GM21390 (cell line): ENCODE results near the gene FAM83B.
"Not testable (repeated sequence)": the region's sequence is repeated elsewhere in the genome, so short reads cannot be mapped to it uniquely, and the experiment has no call there.

Source experiments
- ATAC-seq: cut with Tn5 transposase; IDR thresholded peaks from one replicate; pipeline ENCODE4 v1.9.1; 2021; ENCODE audit not compliant: unreplicated experiment

Gene FAM83B

DNA sequence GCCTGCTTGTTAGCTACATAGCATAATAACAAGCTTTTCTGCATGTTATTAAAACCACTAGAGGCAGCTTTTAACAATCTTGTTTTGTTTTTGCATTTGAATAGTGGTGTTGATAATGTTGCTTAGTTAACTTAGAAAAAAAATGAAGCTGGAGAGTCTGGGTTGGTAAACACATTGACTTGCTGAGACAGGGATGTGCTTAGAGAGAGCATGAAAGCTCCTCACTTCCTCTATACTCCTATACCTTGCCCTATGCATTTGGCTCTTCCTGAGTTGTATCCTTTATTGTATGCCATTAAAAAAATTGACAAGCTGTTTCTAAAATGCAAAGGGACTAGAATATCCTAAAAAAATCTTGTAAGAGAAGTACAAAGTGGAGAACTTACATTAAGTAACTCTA lies 13.6 kb downstream of the FAM83B start:
- ATAC-seq: no peak

DNA sequence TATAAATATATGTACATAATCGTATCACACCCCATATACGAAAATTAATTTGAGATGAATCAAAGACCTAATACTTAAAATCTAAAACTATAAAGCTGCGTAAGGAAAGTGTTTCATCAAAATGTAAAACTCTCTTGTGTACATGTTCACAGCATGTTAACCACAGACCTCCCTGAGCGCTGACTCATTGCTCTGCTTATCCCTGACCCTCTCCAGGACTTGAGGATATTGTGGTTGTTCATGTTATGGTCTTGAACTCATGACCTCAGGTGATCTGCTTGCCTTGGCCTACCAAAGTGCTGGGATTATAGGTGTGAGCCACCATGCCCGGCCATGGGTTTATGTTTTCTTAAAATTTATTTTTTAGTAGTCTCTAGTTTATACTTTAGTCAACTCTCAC lies 14.2 kb downstream of the FAM83B start:
- no peak for ATAC-seq

DNA sequence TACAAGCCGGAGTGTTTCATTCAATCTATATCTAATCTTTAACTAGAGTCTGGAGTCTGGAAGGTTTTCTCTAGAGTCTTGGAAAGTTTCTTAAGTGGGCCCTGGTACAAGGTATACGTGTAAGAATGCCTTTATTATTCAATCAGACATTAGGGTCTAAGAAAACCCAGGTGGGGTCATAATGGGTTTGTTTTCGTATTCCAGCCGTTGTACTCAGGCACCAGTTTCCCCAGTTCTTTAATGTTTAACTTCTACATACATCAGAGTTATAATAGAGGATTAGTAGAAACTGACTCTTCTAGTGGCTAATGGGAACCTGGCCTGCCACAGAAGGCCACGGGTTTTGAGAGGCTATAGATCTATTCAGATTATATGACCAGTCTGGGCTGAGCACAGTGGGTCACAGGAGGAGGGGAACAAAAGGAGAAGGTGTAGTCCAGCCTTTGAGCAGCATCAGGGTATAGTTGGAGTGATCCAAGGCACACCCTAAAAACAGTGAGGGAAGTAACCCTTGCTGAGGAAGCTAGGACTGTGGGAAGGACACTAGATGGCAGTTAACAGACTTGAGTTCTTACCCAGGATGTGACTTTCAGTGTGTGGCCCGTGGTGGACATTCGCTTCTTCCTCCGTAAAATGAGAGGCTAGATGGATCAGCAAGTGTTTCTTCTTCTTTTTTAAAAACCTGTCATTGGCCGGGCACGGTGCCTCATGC lies 15.5 kb downstream of the FAM83B start:
- ATAC-seq: no peak

DNA sequence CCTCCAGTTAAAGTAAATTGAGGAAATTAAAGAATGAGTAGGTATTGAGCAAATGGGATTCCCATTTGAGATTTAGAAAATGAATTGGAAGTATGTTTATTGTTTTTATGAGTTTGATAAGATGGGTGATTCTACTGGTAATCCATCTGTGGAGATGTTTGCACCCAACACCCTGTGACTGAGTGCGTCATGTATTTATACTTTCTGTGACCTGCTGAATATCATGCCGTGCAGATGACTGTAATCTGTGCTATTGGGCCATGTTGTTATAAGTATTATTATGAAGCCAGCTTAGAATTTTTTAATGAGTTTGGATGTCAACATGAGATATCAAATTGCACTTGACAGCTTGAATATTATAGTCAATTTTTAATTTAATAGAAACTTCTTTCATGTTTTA lies 17.7 kb downstream of the FAM83B start:
- no peak for ATAC-seq

DNA sequence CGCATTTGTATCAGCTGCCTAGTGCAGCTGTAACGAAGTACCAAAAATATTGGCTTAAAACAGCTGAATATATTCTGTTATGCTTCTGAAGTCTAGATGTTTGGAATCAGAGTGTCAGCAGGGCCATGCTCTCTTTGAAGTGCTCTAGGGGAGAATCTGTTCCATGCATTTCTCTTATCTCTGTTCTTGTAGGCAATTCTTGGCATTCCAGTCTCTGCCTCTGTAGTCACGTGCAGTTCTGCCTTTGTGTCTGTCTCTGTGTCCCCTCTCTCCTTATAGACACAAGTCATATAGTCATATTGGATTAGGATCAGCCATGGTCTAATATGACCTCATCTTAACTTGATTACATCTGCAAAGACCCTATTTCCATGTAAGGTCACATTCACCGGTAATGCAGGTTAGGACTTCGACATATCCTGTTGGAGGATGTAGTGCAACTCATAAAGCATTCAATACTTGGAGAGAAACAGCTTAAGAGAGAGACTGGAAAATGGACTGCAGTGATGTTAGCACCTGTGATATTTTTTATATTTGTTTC lies 18.6 kb downstream of the FAM83B start:
- ATAC-seq: no peak

DNA sequence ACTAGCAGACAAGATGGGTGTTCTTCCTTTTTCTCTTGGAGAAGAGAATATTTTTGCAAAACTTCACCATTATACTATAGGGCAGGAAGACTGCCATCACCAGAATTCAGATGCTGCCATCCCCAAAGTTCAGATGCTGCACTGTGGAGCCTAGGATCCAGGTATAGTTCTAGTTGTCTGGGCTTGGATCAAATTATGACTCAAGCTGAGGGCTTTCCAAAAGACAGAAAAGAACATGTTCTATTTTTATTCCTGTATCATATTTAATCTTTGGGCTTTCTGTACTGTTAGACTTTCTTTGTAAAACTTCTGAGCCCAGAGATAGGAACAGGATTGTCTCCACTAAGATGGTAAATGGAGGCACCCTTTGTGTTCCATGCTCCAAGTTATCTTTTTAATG lies 22.0 kb downstream of the FAM83B start:
- ATAC-seq: no peak

DNA sequence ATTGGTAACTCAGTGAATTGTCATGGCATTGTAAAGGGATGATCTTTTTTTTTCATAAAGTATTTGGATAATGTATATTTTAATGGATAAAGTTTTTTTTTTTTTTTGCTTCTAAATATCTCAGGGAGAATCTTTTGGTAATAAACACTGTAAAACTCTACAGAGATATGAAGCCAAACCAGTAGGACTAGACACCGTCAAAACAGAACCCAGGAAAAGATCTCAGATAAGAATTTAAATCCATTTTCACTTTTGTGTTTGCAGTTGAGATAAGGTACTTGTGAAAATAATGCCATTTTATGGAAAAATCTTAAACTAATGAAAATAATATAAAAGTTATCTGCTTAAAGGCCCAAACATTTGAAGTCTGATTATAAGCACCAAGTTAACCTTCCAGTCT lies 27.0 kb downstream of the FAM83B start:
- ATAC-seq: no peak

DNA sequence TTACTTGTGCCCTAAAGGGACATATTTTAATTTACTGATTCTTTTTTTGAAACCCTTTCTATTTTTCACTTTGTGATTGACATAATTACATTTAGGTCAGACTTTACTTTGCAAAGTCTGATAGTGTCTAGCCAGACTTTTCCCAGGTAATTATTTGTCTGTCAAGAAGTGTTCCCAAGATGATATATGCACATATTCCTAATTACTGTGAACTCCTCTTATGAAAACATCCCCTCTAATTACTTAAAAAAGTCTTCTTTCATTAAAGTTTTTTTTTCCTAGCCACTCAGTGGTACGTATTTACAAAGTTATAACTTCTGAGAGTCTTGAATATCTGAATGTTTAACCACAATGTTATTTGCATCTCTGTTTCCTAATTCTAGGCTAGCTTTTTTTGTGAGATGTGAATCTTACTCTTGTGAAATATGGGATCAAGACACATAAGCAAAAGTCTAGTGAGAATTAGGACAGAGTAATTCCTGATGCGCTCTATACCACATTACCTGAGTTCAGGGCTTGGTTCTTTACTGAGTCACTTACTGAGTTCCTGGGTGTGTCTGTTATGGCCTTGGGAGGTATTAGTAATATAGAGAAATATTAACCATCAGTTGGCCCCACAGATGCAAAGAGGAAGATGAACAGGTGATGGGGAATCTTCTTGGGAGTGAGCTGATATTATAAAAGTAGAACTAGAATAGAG lies 27.9 kb downstream of the FAM83B start:
- ATAC-seq: no peak

DNA sequence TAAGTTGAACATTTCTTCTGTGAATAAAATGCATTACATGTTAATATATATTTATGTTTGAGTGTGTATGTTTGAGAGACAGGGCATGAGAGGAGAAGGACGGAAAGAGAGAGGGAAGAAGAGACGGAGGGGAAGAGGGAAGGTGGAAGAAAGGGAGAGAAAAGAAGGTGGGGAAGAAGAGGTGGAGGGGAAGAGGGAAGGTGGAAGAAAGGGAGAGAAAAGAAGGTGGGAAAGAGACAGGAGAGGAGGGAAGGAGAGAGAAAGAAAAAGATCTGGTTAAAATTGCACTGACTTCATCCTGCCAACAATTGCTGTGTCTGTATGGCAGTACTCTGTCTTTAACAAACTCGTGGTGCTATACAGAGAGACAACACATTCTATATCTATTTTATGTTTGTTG lies 29.0 kb downstream of the FAM83B start:
- no peak for ATAC-seq

DNA sequence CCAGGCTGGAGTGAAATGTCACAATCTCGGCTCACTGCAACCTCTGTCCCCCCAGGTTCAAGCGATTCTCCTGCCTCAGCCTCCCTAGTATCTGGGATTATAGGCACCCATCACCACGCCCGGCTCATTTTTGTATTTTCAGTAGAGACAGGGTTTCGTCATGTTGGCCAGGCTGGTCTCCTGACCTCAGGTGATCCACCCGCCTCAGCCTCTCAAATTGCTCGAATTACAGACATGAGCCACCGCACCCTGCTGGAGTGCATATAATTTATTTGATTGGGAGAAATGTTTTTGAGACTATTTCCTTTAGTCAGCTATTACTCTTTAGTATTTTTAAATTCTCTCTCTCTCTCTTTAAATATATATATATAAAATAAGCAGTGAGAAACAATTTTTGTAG lies 29.8 kb downstream of the FAM83B start:
- no peak for ATAC-seq

DNA sequence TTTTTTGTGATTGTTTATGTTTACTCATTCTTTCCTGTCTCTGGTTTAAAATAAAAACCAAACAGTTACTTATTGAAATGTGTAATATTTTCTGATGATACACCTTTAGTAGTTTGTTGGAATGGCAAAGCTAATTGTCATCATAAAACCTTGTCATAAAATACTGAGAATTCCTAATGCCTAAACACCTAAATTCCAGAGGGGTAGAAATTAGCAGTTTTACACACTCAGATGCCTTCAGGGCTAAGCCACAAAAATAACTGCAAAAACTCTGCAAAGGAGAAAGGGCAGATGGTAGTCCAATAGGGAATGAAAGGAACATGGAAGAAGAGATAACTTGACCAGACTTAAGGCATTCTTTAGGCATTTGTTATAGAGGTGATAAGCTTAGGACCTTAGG lies 30.3 kb downstream of the FAM83B start:
- no peak for ATAC-seq

DNA sequence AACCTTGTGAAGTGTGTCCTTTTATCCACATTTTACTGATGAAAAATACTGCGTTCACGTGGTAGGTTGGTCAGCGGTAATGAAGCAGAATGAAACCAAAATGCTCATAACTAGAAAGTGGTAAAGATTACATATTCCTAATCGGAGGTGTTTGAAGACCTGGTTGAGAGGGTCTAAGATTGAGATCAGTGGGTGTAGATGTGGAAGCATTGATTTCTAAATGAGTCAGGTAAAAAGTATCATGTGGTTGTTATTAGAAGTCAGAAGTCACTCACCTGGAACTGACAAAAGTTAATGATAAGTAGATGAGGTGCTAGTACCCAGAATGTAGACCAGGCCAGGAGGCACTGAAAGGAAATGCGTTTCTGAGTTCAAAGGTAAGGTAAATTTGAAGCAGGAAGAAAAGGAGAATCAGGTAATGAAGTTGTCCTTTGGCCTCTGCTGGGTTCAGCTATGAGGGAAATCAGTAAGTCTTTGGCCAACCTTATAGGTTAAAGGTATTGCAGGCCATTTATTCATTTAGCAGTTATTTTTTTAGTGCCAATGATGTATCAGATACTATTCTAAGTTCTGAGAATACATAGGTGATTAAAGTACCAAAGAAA lies 31.2 kb downstream of the FAM83B start:
- no peak for ATAC-seq

DNA sequence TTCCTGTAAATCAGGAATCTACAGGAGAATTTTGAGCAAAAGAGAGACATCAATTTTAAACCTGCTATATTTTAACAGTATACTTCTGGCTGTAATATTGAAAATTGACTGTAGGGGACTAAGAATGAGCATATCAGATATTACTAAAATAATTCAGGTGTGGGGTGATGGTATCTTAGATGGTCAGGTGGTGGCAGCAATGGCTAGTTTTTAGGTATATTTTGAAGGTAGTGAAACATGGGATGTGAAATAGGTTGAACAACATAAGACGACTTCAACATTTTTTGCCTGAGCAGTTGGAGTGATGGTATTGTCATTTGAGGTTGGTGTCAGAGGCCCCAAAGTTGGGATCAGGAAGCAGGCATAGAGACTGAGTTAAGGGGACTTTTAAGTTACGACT lies 32.1 kb downstream of the FAM83B start:
- no peak for ATAC-seq

DNA sequence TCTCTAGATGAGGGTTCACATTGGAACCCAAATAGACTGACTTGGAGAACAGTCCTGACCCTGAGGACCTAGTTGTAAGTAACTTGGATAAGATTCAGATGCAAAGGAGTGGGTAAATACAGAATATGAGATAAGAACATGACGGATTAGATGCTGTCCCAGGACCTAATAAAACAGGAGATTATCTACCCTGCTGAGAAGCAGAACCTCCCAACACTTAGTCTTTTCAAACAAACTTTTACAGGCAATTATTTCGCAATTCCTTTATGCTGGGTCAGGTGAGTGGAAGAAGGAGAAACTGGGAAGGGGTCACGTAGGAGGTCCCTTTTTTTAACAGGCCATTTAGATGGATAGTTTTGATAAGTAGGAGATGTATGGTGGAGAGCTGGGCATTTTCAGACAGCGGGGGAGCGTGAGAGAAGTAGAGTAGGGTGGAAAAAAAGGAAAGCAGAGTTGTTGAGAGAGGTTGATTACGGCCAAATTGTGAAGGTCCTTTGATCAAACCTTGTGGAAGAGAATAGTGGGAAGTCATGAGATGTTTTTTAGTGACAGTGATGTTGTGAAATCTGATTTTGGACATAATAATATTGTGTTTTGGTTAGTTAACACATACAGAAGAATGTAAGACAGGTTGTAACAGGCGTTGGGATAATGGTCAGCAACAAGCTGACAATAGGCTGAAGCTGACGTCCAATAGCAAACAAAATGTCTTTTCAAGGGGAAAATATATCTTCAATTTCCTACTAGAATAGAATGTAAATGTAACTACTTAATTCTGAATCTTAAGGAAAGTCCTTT lies 32.8 kb downstream of the FAM83B start:
- no peak for ATAC-seq

DNA sequence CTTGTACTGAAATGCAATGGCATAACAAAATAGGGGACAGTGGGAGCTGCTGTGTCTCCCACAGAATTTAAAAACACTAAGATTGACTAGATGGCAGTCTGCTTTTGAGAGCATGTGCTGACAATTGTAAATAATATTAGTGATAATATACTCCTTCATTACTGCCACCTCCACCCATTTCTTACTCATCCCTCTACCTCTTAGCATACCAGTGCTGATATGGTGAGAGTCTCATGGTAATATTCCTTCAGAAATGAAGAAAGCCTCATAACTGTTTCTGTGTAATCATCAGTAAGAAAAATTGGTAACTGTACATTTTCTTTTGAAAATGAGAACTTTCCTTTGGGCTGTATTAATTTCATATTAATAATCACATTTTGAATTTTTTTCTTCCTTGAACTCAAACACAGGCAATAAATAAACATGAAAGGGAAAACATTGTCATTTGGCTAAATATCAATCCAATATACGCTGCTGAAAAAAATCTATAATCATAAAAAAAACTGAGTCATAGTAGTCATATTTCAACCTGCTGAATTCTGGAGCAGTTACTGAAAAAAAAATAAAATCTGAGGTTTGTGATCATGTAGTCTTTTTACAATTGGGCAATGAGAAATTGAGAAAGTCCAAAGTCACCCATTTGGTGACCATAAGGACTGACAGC lies 34.6 kb downstream of the FAM83B start:
- no peak for ATAC-seq

DNA sequence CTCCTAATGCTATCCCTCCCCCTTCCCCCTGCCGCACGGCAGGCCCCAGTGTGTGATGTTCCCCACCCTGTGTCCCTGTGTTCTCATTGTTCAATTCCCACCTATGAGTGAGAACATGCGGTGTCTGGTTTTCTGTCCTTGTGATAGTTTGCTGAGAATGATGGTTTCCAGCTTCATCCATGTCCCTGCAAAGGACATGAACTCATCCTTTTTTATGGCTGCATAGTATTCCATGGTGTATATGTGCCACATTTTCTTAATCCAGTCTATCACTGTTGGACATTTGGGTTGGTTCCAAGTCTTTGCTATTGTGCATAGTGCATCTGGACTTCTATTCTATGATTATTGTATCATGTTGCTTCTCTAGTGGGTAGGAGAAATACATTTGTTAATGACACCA lies 35.3 kb downstream of the FAM83B start:
- not testable (repeated sequence) for ATAC-seq

DNA sequence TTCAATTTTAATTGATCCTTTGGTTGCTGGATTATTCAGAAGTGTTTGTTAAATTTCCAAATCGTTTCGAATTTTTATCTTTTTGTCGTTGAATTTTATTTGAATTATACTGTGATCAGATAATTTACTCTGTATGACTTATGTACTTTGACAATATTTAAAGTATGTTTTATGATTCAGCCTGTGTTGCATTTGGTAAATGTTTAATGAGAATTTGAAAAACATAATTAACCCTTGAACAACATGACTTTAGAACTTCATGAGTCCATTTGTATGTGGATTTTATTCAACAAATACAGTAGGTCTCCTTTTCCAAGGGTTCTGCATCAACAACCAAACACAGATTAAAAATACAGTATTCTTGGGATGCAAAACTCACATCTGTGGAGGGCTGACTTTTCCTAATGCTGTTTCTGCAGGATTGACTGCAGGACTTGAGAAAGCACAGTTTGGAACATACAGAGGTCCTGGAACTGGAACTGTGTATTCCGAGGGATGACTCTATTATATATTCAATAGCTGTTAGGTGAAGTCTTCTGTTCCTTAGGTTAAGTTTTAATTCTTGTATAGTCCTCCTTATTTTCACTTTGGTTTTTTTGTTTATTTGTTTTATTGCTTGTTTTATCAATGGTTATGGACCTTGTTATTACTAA lies 40.5 kb downstream of the FAM83B start:
- ATAC-seq: no peak

DNA sequence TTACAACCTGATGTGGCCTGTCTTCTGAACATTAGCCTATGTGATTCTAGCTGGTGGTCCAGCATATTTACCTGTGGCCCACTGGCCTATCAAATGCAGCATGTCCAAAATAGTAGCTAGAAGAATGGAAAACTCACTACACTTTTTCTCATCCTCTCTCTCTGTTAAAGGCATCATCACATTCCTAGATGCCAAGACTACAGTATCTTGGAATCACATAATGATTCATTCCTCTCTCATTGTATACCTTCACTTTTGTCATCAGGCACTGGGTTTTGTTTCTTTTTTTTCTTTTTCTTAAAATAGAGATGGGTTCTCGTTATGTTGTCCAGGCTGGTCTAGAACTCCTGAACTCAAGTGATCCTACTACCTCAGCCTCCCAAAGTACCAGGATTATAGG lies 45.0 kb downstream of the FAM83B start:
- ATAC-seq: no peak

DNA sequence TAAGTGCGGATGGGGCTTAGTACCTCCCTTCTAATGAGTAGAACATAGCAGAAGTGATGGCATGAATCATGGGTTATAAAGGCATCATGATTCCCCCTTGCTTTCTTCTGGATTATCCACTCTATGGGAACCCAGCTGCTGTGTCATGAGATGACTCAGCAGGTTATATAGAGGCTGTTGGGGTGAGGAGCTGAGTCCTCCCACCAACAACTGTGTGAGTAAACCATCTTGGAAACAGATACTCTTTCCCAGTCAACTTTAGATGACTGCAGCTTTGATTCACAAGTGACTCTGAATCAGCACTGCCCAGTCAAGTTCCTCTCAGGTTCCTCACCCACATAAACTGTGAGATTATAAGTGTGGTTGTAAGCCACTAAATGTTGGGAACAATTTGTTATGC lies 46.3 kb downstream of the FAM83B start:
- ATAC-seq: no peak

DNA sequence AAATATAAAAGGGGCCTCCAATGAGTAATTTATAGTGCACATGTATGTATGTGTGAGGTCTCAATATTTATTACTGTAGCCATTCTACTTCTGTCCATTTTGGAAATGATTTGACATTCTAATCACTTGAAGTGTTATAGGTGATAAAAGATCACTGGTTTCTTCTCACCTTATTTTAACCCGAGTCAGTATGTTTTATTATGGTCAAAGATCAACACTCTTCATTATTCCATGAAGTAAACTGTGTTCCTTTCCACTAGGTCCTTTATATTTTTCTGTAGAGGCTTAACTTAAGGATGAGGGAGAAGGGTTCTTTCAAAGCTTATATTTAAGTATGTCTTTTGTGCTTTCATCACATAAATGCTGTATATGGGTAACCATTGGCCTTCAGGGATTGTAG lies 47.2 kb downstream of the FAM83B start:
- no peak for ATAC-seq
